ENCODE data around the gene CLEC4C.

DNA sequence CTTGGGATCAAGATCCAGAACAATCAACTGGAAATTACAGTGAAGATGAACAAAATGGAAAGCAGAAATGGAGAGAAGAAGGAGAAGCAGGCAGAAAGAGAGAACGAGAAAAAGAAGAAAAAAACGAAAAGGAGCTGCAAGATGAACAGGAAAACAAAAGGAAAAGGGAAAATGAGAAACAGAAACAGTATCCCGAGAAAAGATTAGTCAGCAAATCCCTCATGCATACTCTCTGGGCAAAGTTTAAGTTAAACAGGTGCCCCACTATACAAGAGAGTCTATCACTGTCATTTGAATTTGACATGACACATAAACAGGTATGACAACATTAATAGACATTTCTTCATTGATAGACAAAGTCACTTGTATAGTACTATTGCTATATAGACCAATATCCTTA lies 22.8 kb upstream of the CLEC4C start:
- TF ChIP-seq, protein P1, sequence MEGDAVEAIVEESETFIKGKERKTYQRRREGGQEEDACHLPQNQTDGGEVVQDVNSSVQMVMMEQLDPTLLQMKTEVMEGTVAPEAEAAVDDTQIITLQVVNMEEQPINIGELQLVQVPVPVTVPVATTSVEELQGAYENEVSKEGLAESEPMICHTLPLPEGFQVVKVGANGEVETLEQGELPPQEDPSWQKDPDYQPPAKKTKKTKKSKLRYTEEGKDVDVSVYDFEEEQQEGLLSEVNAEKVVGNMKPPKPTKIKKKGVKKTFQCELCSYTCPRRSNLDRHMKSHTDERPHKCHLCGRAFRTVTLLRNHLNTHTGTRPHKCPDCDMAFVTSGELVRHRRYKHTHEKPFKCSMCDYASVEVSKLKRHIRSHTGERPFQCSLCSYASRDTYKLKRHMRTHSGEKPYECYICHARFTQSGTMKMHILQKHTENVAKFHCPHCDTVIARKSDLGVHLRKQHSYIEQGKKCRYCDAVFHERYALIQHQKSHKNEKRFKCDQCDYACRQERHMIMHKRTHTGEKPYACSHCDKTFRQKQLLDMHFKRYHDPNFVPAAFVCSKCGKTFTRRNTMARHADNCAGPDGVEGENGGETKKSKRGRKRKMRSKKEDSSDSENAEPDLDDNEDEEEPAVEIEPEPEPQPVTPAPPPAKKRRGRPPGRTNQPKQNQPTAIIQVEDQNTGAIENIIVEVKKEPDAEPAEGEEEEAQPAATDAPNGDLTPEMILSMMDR (IDR thresholded peaks at IDR 0.05): no peak
- TF ChIP-seq POLR2A (IDR thresholded peaks at IDR 0.05): no peak

Data from adrenal gland (tissue), 5 donors.